OCI-LY7 (cell line): ENCODE measurements around the gene VWA7. TPM values are rescaled to one million over a fixed set of nuclear protein-coding genes. Genes with fewer than 3 reads are reported as not detected.

Experiments
- BruUV-seq: library from RNA; stranded (reverse); fragments of 400-500 nt; replicated peaks from 2 replicates; lab custom pipeline; 2021; lab: Mats Ljungman, UMichigan
- CTCF ChIA-PET: fragments of 300-600 bp; sonication (Branson Sonifier 250); formaldehyde crosslinking; loops from one replicate; lab custom pipeline; 2022; ENCODE audit warnings: antibody characterized with exemption; ENCODE audit not compliant: unreplicated experiment; lab: Charles Lee
- POLR2A ChIA-PET: fragments of 300-600 bp; sonication (Branson Sonifier 250); formaldehyde crosslinking; loops from one replicate; lab custom pipeline; 2022; ENCODE audit warnings: antibody characterized with exemption; lab: Charles Lee
- DNase-seq: peaks from one replicate; pipeline ENCODE4 v3.0.0-alpha.2; 2015; ENCODE audit warnings: low spot score
- H2AFZ ChIP-seq: fragments of 200-600 bp; sonication (generic), shearing (Covaris generic); 2 replicates; pipeline ENCODE4 v1.6.1; 2014; ENCODE audit warnings: mild to moderate bottlenecking, antibody characterized with exemption, low read length, moderate library complexity
- H3K27ac ChIP-seq: fragments of 200-600 bp; sonication (generic); 2 replicates; pipeline ENCODE4 v1.5.1; 2014; ENCODE audit warnings: mixed run types, low read depth, mild to moderate bottlenecking, moderate library complexity, low read length, inconsistent platforms; ENCODE audit not compliant: poor library complexity, severe bottlenecking
- H3K36me3 ChIP-seq: fragments of 200-600 bp; sonication (generic); 2 replicates; pipeline ENCODE4 v1.6.1; 2014; ENCODE audit warnings: mild to moderate bottlenecking, antibody characterized with exemption, low read length, moderate library complexity, mixed read lengths; ENCODE audit not compliant: insufficient read depth
- H3K4me1 ChIP-seq: fragments of 200-600 bp; sonication (generic); 2 replicates; pipeline ENCODE4 v1.5.1; 2014; ENCODE audit warnings: mild to moderate bottlenecking, low read length; ENCODE audit not compliant: insufficient read depth, poor library complexity, severe bottlenecking
- H3K4me2 ChIP-seq: fragments of 200-600 bp; sonication (generic); 2 replicates; pipeline ENCODE4 v1.6.1; 2014; ENCODE audit warnings: mild to moderate bottlenecking, low read length
- H3K4me3 ChIP-seq: fragments of 200-600 bp; sonication (generic); 2 replicates; pipeline ENCODE4 v1.5.1; 2014; ENCODE audit warnings: mild to moderate bottlenecking, low read depth, low read length; ENCODE audit not compliant: poor library complexity, severe bottlenecking
- H3K79me2 ChIP-seq: fragments of 200-600 bp; sonication (generic); 2 replicates; pipeline ENCODE4 v1.6.1; 2016; ENCODE audit warnings: low read depth, mild to moderate bottlenecking, low read length, moderate library complexity, mixed read lengths; ENCODE audit not compliant: insufficient read depth
- H3K9me2 ChIP-seq: fragments of 200-600 bp; sonication (generic); 2 replicates; pipeline ENCODE4 v1.6.1; 2016; ENCODE audit warnings: mild to moderate bottlenecking, low read length, mixed read lengths; ENCODE audit not compliant: insufficient read depth
- H3K9me3 ChIP-seq: fragments of 200-600 bp; sonication (generic); 2 replicates; pipeline ENCODE4 v1.6.1; 2014; ENCODE audit warnings: mild to moderate bottlenecking, mixed run types, low read length, mixed read lengths
- H4K20me1 ChIP-seq: fragments of 200-600 bp; sonication (generic); 2 replicates; pipeline ENCODE4 v1.6.1; 2014; ENCODE audit warnings: mild to moderate bottlenecking, antibody characterized with exemption, low read length, moderate library complexity, mixed read lengths; ENCODE audit not compliant: insufficient read depth
- EZH2phosphoT487 ChIP-seq: fragments of 200-600 bp; sonication (generic); IDR thresholded peaks from 2 replicates; pipeline ENCODE4 v1.6.1; 2018; ENCODE audit warnings: low read depth, borderline replicate concordance, mild to moderate bottlenecking, mixed run types, antibody characterized with exemption, low read length, moderate library complexity, mixed read lengths
- intact Hi-C: fragments of 100-400 bp; cut with micrococcal nuclease; formaldehyde crosslinking; loops from one replicate; pipeline ENCODE4 v1.10.0; 2022; ENCODE audit not compliant: unreplicated experiment
- total RNA-seq, 2 experiments: library from RNA; depleted of rRNA in 1 of 2; stranded (reverse); fragments of >200 nt in 1 of 2; shearing (Covaris generic) in 1 of 2; gene quantifications; 2 replicates each; pipeline ENCODE4 v1.2.3, GENCODE V29; 2014 to 2022
- TF ChIP-seq, protein P1 (sequence below): fragments of 200-600 bp; sonication (generic); conservative IDR thresholded peaks from 2 replicates; pipeline ENCODE4 v1.5.1; 2014; ENCODE audit warnings: mild to moderate bottlenecking, antibody characterized with exemption, low read length, moderate library complexity, mixed read lengths

VWA7 gene
- total RNA-seq, 2 experiments from 2014 or later, result 2.2 to 6.5 TPM

DNA sequence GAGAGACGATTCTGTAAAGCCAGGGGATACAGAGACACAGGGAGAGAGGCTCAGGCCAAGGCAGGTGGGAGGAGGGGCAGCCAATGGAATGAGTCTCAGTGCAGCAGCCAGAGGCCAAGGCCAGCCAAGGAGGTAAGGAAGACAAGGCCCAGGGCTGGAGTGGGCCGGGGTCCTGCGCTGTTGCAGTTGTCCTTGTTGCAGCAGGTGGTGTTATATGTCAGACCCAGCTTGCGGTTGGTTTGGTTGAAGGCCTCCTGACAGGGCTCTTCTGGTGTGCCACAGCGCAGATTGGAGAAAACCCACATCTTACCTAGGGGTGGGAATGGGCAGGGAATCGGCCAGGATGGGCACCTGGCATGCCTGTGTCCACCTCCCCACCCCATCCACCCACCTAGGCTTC, 58.1 kb downstream of the VWA7 start:
- Histone ChIP-seq H3K36me3 (no peaks in the 10 kb centered on the region), H3K9me3 (no peaks in the 10 kb centered on the region), H3K4me2 (no peak overlapping the region), H4K20me1 (no peaks in the 10 kb centered on the region), H3K4me1 (no peaks in the 10 kb centered on the region), H3K4me3 (no peak overlapping the region), H2AFZ (no peak overlapping the region), H3K9me2 (no peaks in the 10 kb centered on the region), H3K79me2 (no peaks in the 10 kb centered on the region), H3K27ac (no peak overlapping the region)
- ChIA-PET POLR2A (no interaction called here), CTCF (no interaction called here)
- BruUV-seq, result no TSS peak
- intact Hi-C loops, result no loop called here
- TF ChIP-seq EZH2phosphoT487, result no peak
- TF ChIP-seq, protein P1, sequence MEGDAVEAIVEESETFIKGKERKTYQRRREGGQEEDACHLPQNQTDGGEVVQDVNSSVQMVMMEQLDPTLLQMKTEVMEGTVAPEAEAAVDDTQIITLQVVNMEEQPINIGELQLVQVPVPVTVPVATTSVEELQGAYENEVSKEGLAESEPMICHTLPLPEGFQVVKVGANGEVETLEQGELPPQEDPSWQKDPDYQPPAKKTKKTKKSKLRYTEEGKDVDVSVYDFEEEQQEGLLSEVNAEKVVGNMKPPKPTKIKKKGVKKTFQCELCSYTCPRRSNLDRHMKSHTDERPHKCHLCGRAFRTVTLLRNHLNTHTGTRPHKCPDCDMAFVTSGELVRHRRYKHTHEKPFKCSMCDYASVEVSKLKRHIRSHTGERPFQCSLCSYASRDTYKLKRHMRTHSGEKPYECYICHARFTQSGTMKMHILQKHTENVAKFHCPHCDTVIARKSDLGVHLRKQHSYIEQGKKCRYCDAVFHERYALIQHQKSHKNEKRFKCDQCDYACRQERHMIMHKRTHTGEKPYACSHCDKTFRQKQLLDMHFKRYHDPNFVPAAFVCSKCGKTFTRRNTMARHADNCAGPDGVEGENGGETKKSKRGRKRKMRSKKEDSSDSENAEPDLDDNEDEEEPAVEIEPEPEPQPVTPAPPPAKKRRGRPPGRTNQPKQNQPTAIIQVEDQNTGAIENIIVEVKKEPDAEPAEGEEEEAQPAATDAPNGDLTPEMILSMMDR, result no peak
- DNase-seq, result no peak

DNA sequence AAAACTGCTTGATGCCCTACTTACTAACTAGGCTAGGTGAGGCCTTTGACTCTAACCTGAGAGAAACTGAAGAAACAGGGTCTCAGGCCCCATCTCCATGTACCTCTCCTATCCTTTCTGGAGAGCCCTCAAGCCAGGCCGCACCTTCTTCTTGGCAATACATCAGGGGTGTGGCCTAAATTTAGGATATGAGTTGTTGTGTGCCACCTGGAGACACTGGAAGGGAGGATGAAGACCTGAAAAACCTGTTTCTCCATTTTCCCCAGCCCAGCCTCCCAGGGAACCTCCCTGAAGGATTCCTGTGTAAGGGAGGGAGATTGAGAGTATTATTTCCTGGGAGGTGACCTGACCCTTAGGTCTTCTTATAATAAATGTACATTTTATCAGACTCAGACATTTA, 58.9 kb downstream of the VWA7 start:
- Histone ChIP-seq H3K27ac (no peak overlapping the region), H3K9me3 (no peaks in the 10 kb centered on the region), H3K9me2 (no peaks in the 10 kb centered on the region), H3K4me2 (no peak overlapping the region), H4K20me1 (no peaks in the 10 kb centered on the region), H3K4me1 (no peaks in the 10 kb centered on the region), H3K36me3 (no peaks in the 10 kb centered on the region), H3K79me2 (no peaks in the 10 kb centered on the region), H2AFZ (no peak overlapping the region), H3K4me3 (no peak overlapping the region)
- ChIA-PET CTCF (no interaction called here), POLR2A (no interaction called here)
- no peak for DNase-seq
- no peak for TF ChIP-seq EZH2phosphoT487
- TF ChIP-seq, protein P1, result no peak
- intact Hi-C loops, result no loop called here
- no TSS peak for BruUV-seq

DNA sequence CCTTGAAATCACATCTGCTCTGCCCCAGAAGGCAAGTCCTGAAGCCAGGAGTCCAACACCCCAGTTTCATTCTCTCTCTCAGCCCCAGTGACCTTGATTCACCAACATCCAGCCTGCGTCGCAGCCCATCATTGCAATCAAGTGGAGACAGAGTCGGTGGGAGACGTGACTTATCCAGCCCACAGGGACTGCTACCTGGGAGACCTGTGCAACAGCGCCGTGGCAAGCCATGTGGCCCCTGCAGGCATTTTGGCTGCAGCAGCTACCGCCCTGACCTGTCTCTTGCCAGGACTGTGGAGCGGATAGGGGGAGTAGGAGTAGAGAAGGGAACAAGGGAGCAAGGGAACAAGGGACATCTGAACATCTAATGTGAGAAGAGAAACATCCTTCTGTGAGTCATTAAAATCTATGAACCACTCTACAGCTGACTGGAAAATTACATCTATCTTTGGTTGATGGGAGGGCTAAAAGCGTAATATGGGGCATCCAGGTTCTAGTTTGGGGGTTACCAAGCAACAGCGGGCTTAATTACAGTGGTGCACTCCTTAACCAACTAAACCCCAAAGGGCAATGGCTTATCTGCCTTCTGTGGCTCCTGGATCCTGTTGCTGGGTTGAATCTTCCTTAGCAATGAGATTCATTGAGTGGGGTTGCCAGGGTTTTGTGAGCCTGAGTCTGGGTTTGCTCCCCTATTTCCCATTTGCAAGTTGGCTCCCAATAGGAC, 59.5 kb downstream of the VWA7 start:
- ChIA-PET CTCF (no interaction called here), POLR2A (no interaction called here)
- Histone ChIP-seq H2AFZ (no peak overlapping the region), H3K9me2 (no peaks in the 10 kb centered on the region), H3K4me1 (no peaks in the 10 kb centered on the region), H3K9me3 (no peaks in the 10 kb centered on the region), H3K36me3 (no peaks in the 10 kb centered on the region), H3K4me2 (no peak overlapping the region), H3K4me3 (no peak overlapping the region), H4K20me1 (no peaks in the 10 kb centered on the region), H3K27ac (no peak overlapping the region), H3K79me2 (no peaks in the 10 kb centered on the region)
- intact Hi-C loops, result no loop called here
- DNase-seq, result no peak
- no peak for TF ChIP-seq EZH2phosphoT487
- TF ChIP-seq, protein P1, result no peak
- BruUV-seq, result no TSS peak
